H9 (cell line): ENCODE results near the gene MAD1L1. TPM values are rescaled to one million over a fixed set of nuclear protein-coding genes. Genes with fewer than 3 reads are reported as not detected.
A peak's percentile ranks its signal among the peaks of the same experiment; 100 is the strongest.

Experiments
- DNase-seq: peaks from one replicate; pipeline ENCODE4 v3.0.0-alpha.2; 2017
- H2AFZ ChIP-seq: one replicate; pipeline ENCODE4 v1.6.1; 2013; ENCODE audit warnings: mild to moderate bottlenecking, low read length, control low read depth, moderate library complexity
- H2AK5ac ChIP-seq: 2 replicates; pipeline ENCODE4 v1.6.1; 2013; ENCODE audit warnings: low read length, control low read depth, mixed read lengths; ENCODE audit not compliant: insufficient read length
- H2BK120ac ChIP-seq: one replicate; pipeline ENCODE4 v1.6.1; 2013; ENCODE audit warnings: low read depth, mild to moderate bottlenecking, low read length, control low read depth, inconsistent platforms; ENCODE audit not compliant: poor library complexity, severe bottlenecking
- H2BK12ac ChIP-seq: 2 replicates; pipeline ENCODE4 v1.6.1; 2013; ENCODE audit warnings: low read length, control low read depth, mixed read lengths, low read depth; ENCODE audit not compliant: insufficient read length
- H2BK15ac ChIP-seq: 2 replicates; pipeline ENCODE4 v1.6.1; 2013; ENCODE audit warnings: low read depth, low read length, control low read depth
- H2BK20ac ChIP-seq: one replicate; pipeline ENCODE4 v1.6.1; 2013; ENCODE audit warnings: low read depth, mild to moderate bottlenecking, low read length, control low read depth, inconsistent platforms; ENCODE audit not compliant: poor library complexity, severe bottlenecking
- H2BK5ac ChIP-seq: 2 replicates; pipeline ENCODE4 v1.6.1; 2013; ENCODE audit warnings: low read length, control low read depth, mixed read lengths; ENCODE audit not compliant: insufficient read length
- H3K14ac ChIP-seq: 2 replicates; pipeline ENCODE4 v1.6.1; 2013; ENCODE audit warnings: low read length, control low read depth; ENCODE audit not compliant: insufficient read depth
- H3K18ac ChIP-seq: 2 replicates; pipeline ENCODE4 v1.6.1; 2013; ENCODE audit warnings: low read depth, mild to moderate bottlenecking, mixed read lengths, low read length, control low read depth; ENCODE audit not compliant: insufficient read length
- H3K23ac ChIP-seq: 2 replicates; pipeline ENCODE4 v1.6.1; 2013; ENCODE audit warnings: low read length, control low read depth, mixed read lengths, low read depth; ENCODE audit not compliant: insufficient read length
- H3K23me2 ChIP-seq: 2 replicates; pipeline ENCODE4 v1.6.1; 2013; ENCODE audit warnings: low read depth, mild to moderate bottlenecking, mixed read lengths, low read length, control low read depth; ENCODE audit not compliant: insufficient read length, poor library complexity, severe bottlenecking
- H3K27ac ChIP-seq: 2 replicates; pipeline ENCODE4 v1.5.1; 2013; ENCODE audit warnings: low read length, control low read depth, mixed read lengths, low read depth; ENCODE audit not compliant: insufficient read length
- H3K27me3 ChIP-seq: 2 replicates; pipeline ENCODE4 v1.6.1; 2013; ENCODE audit warnings: low read length, control low read depth, inconsistent platforms; ENCODE audit not compliant: insufficient read depth
- H3K4ac ChIP-seq: 2 replicates; pipeline ENCODE4 v1.6.1; 2013; ENCODE audit warnings: low read depth, mild to moderate bottlenecking, control low read depth, inconsistent platforms, low read length, moderate library complexity
- H3K4me1 ChIP-seq: 2 replicates; pipeline ENCODE4 v1.6.1; 2013; ENCODE audit warnings: low read length, control low read depth, inconsistent platforms; ENCODE audit not compliant: insufficient read depth
- H3K4me2 ChIP-seq: 2 replicates; pipeline ENCODE4 v1.6.1; 2013; ENCODE audit warnings: low read length, control low read depth, mixed read lengths; ENCODE audit not compliant: insufficient read length, insufficient read depth
- H3K56ac ChIP-seq: 2 replicates; pipeline ENCODE4 v1.6.1; 2013; ENCODE audit warnings: low read depth, mild to moderate bottlenecking, mixed read lengths, low read length, control low read depth; ENCODE audit not compliant: insufficient read length
- H3K79me1 ChIP-seq: 2 replicates; pipeline ENCODE4 v1.6.1; 2013; ENCODE audit warnings: low read depth, mild to moderate bottlenecking, moderate library complexity, low read length, control low read depth, inconsistent platforms; ENCODE audit not compliant: insufficient read depth, poor library complexity, severe bottlenecking
- H3K79me2 ChIP-seq: 2 replicates; pipeline ENCODE4 v1.6.1; 2013; ENCODE audit warnings: low read length, control low read depth, inconsistent platforms; ENCODE audit not compliant: insufficient read depth
- H3K9ac ChIP-seq: 2 replicates; pipeline ENCODE4 v1.6.1; 2013; ENCODE audit warnings: low read length, control low read depth, mixed read lengths; ENCODE audit not compliant: insufficient read length; ENCODE audit errors: extremely low read depth
- H3K9me3 ChIP-seq: one replicate; pipeline ENCODE4 v1.6.1; 2013; ENCODE audit warnings: low read depth, low read length, inconsistent platforms; ENCODE audit not compliant: control insufficient read depth
- H3T11ph ChIP-seq: one replicate; pipeline ENCODE4 v1.6.1; 2013; ENCODE audit warnings: mild to moderate bottlenecking, low read length, control low read depth, inconsistent platforms
- H4K20me1 ChIP-seq: one replicate; pipeline ENCODE4 v1.6.1; 2013; ENCODE audit not compliant: control insufficient read depth, insufficient read length, insufficient read depth
- H4K5ac ChIP-seq: 2 replicates; pipeline ENCODE4 v1.6.1; 2013; ENCODE audit warnings: low read depth, mild to moderate bottlenecking, mixed read lengths, low read length, control low read depth; ENCODE audit not compliant: insufficient read length
- H4K8ac ChIP-seq: replicated peaks from 2 replicates; pipeline ENCODE4 v1.6.1; 2013; ENCODE audit warnings: low read length, control low read depth, mixed read lengths, low read depth; ENCODE audit not compliant: insufficient read length
- H4K91ac ChIP-seq: 2 replicates; pipeline ENCODE4 v1.6.1; 2013; ENCODE audit warnings: low read depth, mild to moderate bottlenecking, moderate library complexity, mixed read lengths, low read length, control low read depth; ENCODE audit not compliant: insufficient read length
- H3K27ac Mint-ChIP-seq, 3 experiments: 2 replicates in 2 of 3; 3 replicates in 1 of 3; pipeline ENCODE4 v1.8.0; 2020 to 2021; ENCODE audit warnings: mixed read lengths in 3 of 3, mild to moderate bottlenecking in 1 of 3, moderate library complexity in 1 of 3
- H3K27me3 Mint-ChIP-seq: 2 replicates; pipeline ENCODE4 v1.8.0; 2021; ENCODE audit warnings: low read depth, mild to moderate bottlenecking, moderate library complexity, mixed read lengths
- H3K36me3 Mint-ChIP-seq, 3 experiments: 2 replicates in 2 of 3; 3 replicates in 1 of 3; pipeline ENCODE4 v1.8.0; 2020 to 2021; ENCODE audit warnings: low read depth in 3 of 3, mixed read lengths in 3 of 3; ENCODE audit not compliant: insufficient read depth in 1 of 3
- H3K4me1 Mint-ChIP-seq, 2 experiments: 2 replicates each; pipeline ENCODE4 v1.8.0; 2020; ENCODE audit warnings: mixed read lengths in 2 of 2
- H3K4me3 Mint-ChIP-seq, 2 experiments: 2 replicates in 1 of 2; 3 replicates in 1 of 2; pipeline ENCODE4 v1.8.0; 2020 to 2021; ENCODE audit warnings: mild to moderate bottlenecking in 2 of 2, mixed read lengths in 2 of 2, moderate library complexity in 1 of 2
- H3K9me3 Mint-ChIP-seq, 2 experiments: 2 replicates in 1 of 2; 3 replicates in 1 of 2; pipeline ENCODE4 v1.8.0; 2020; ENCODE audit warnings: mild to moderate bottlenecking in 2 of 2, mixed read lengths in 2 of 2, moderate library complexity in 1 of 2
- CTCF ChIP-seq: fragments of 200-600 bp; sonication (generic); conservative IDR thresholded peaks from 3 replicates; pipeline ENCODE4 v1.8.0; 2021; ENCODE audit warnings: antibody characterized with exemption, mild to moderate bottlenecking
- WGBS: extraction: QIAGEN DNeasy Blood & Tissue Kit; methylation state at CpG from one replicate; pipeline ENCODE4 v1.1.7; 2013; ENCODE audit warnings: missing lambda C conversion rate, low lambda C conversion rate, mixed read lengths; ENCODE audit not compliant: insufficient read length; ENCODE audit errors: extremely low coverage; 5-methylcytosine and 5-hydroxymethylcytosine counted together
- total RNA-seq: library from RNA; stranded (reverse); gene quantifications from 2 replicates; pipeline ENCODE4 v1.2.1, GENCODE V29; 2021

Gene MAD1L1
- total RNA-seq, 1 experiment from 2014 or later: 39.0 TPM

- peak overlapping the region; percentile 67; the same call in 1 of the 2 replicates for H3K14ac ChIP-seq
- no peak for TF ChIP-seq CTCF
- H3K23ac ChIP-seq: no peak overlapping the region
- H3K36me3 Mint-ChIP-seq: peaks cover 6 to 14% (median 10%) of the 10 kb centered on the region in 3 experiments; a peak in 5 of 7 replicates
- H3K27me3 Mint-ChIP-seq: no peaks in the 10 kb centered on the region
- no peak overlapping the region for H2BK5ac ChIP-seq
- no peaks in the 10 kb centered on the region for H4K20me1 ChIP-seq
- H3K4me1 Mint-ChIP-seq: peaks cover 24 to 43% of the 10 kb centered on the region in 2 experiments
- no peaks in the 10 kb centered on the region for H3K9me3 ChIP-seq
- H3K9ac ChIP-seq: no peak overlapping the region
- peak overlapping the region; percentile 80 to 88 (median 81) for H3K27ac Mint-ChIP-seq
- WGBS: no CpG with 5 or more reads among the region's 13 CpGs
- H3K79me1 ChIP-seq: no peaks in the 10 kb centered on the region
- H4K8ac ChIP-seq: no peak overlapping the region
- no peak for DNase-seq
- no peak overlapping the region for H2BK15ac ChIP-seq
- no peak overlapping the region for H2BK120ac ChIP-seq
- H3K79me2 ChIP-seq: no peaks in the 10 kb centered on the region
- no peak overlapping the region for H4K91ac ChIP-seq
- H3K4me3 Mint-ChIP-seq: no peak overlapping the region
- no peak overlapping the region for H3K56ac ChIP-seq
- no peaks in the 10 kb centered on the region; the same call in 1 of the 2 replicates for H3K4me1 ChIP-seq
- no peak overlapping the region for H2AK5ac ChIP-seq
- no peaks in the 10 kb centered on the region for H3K27me3 ChIP-seq
- no peak overlapping the region for H3K27ac ChIP-seq
- H4K5ac ChIP-seq: no peak overlapping the region
- H2AFZ ChIP-seq: no peak overlapping the region
- no peak overlapping the region for H2BK12ac ChIP-seq
- H3K18ac ChIP-seq: no peak overlapping the region
- no peak overlapping the region for H3K4ac ChIP-seq
- H3T11ph ChIP-seq: no peak overlapping the region
- H2BK20ac ChIP-seq: no peak overlapping the region
- H3K9me3 Mint-ChIP-seq: peaks cover 3 to 5% of the 10 kb centered on the region in 2 experiments; a peak in 4 of 5 replicates
- H3K23me2 ChIP-seq: no peaks in the 10 kb centered on the region
- H3K4me2 ChIP-seq: no peak overlapping the region
These were observed 74.2 kb downstream of the MAD1L1 start for GRCh38 chr7:2158331-2159175.
